Suprapubic skin (tissue), 4 donors: ENCODE data around the gene RASGEF1C.

Source experiments
- CTCF ChIP-seq, 2 donors: fragments of 200-600 bp in 1 of 2; fragments of 450-650 bp in 1 of 2; sonication (generic) in 1 of 2; IDR thresholded peaks; one replicate each; pipeline ENCODE4 v1.5.1; 2016 to 2019; ENCODE audit warnings: antibody characterized with exemption in 2 of 2, mild to moderate bottlenecking in 1 of 2, moderate library complexity in 1 of 2
- EP300 ChIP-seq: sonication (generic); formaldehyde crosslinking; IDR thresholded peaks from one replicate; pipeline ENCODE4 v1.6.1; 2017; ENCODE audit warnings: antibody characterized with exemption
- POLR2A ChIP-seq, 2 donors: fragments of 450-650 bp; IDR thresholded peaks; one replicate each; pipeline ENCODE4 v1.6.1; 2017; ENCODE audit warnings: antibody characterized with exemption in 2 of 2, mild to moderate bottlenecking in 2 of 2, moderate library complexity in 2 of 2
- POLR2AphosphoS5 ChIP-seq, 3 donors: sonication (generic); formaldehyde crosslinking; IDR thresholded peaks; one replicate each; pipeline ENCODE4 v1.6.1; 2017; ENCODE audit warnings: antibody characterized with exemption in 3 of 3

- no peak for TF ChIP-seq EP300
- no peak for TF ChIP-seq POLR2A (IDR thresholded peaks at IDR 0.05)
- TF ChIP-seq CTCF (IDR thresholded peaks at IDR 0.05), result no peak
- TF ChIP-seq POLR2AphosphoS5 (IDR thresholded peaks at IDR 0.05), result no peak
Measured at GRCh38 chr5:180135128-180135955, 73.7 kb downstream of the RASGEF1C start.
